Adipocyte (in vitro differentiated cells): ENCODE measurements around the gene OBP2B.
"Not testable (repeated sequence)": the region's sequence is repeated elsewhere in the genome, so short reads cannot be mapped to it uniquely, and the experiment has no call there.

Experiments
- DNase-seq: peaks from one replicate; pipeline ENCODE4 v3.0.0-alpha.2; 2015; ENCODE audit warnings: low read depth
- H3K27me3 ChIP-seq: replicated peaks from 2 replicates; pipeline ENCODE4 v1.7.0; 2013; ENCODE audit warnings: mild to moderate bottlenecking, low read length, moderate library complexity; ENCODE audit not compliant: control insufficient read depth, insufficient read depth
- H3K36me3 ChIP-seq: 2 replicates; pipeline ENCODE4 v1.7.0; 2013; ENCODE audit warnings: low read length, mild to moderate bottlenecking, moderate library complexity; ENCODE audit not compliant: control insufficient read depth, insufficient read depth, severe bottlenecking
- H3K4me1 ChIP-seq: 2 replicates; pipeline ENCODE4 v1.7.0; 2013; ENCODE audit warnings: mild to moderate bottlenecking, low read length, moderate library complexity; ENCODE audit not compliant: control insufficient read depth, insufficient read depth
- H3K4me3 ChIP-seq: 2 replicates; pipeline ENCODE4 v1.7.0; 2013; ENCODE audit warnings: mild to moderate bottlenecking, low read length, moderate library complexity
- H3K9ac ChIP-seq: 2 replicates; pipeline ENCODE4 v1.7.0; 2013; ENCODE audit warnings: mild to moderate bottlenecking, low read length, moderate library complexity
- H3K9me3 ChIP-seq: 2 replicates; pipeline ENCODE4 v1.7.0; 2013; ENCODE audit warnings: mild to moderate bottlenecking, low read length, moderate library complexity; ENCODE audit not compliant: control insufficient read depth

Gene OBP2B

DNA sequence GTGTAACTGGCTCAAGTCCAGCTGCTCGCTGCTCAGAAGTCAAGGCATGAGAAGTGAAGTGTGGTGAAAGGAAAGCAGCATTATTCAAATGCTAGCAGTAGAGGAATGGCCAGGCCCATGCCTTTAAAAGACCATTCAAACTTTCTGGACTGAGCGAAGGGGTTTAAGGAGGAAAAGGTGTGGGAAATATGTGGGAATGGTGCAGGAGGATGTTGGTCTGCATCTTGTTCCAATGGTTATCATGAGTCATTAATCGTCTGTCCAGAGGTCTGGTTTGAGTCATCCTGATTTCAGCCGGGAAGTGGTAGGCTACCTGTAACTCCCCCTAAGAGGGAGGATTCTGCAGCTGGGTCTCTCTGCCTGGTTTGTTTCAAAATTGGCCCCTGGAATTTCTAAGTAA, 5.2 kb upstream of the OBP2B start:
- H3K4me3 ChIP-seq, H3K4me1 ChIP-seq, H3K9ac ChIP-seq, H3K36me3 ChIP-seq, DNase-seq: not testable (repeated sequence)
- peaks cover 32% of the 10 kb centered on the region for H3K27me3 ChIP-seq
- H3K9me3 ChIP-seq, result peaks cover 40% of the 10 kb centered on the region

- no peak overlapping the region for H3K4me3 ChIP-seq
- H3K9ac ChIP-seq, result no peak overlapping the region
- H3K9me3 ChIP-seq, result peaks cover 39% of the 10 kb centered on the region
- H3K36me3 ChIP-seq, result no peaks in the 10 kb centered on the region
- DNase-seq, result no peak
- H3K27me3 ChIP-seq, result peaks cover 27% of the 10 kb centered on the region
- H3K4me1 ChIP-seq, result no peaks in the 10 kb centered on the region
Observed at GRCh38 chr9:133210609-133211008, 1.6 kb upstream of the OBP2B start.

DNA sequence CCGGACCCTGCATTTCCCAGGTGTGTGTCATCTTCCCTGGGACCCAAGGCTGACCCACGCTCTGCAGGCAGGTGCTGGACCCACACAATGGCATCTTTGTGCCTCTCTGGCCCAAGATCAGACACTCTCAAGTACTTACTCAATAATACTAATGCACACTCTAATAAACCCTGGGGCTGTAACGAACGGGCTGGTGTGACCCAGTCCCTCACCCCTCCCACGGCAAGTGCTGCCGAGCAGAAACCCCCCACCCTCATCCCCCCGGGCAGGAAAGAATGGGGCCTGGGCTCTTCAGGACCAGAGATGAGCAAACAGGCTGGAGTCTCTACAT, 1.1 kb upstream of the OBP2B start:
- no peaks in the 10 kb centered on the region for H3K36me3 ChIP-seq
- peaks cover 34% of the 10 kb centered on the region for H3K9me3 ChIP-seq
- DNase-seq, result no peak
- H3K4me1 ChIP-seq, result no peaks in the 10 kb centered on the region
- H3K27me3 ChIP-seq, result peaks cover 27% of the 10 kb centered on the region
- H3K9ac ChIP-seq, result no peak overlapping the region
- no peak overlapping the region for H3K4me3 ChIP-seq

- peaks cover 27% of the 10 kb centered on the region for H3K27me3 ChIP-seq
Observed at GRCh38 chr9:133209327-133210201, 514 bp upstream of the OBP2B start.

DNA sequence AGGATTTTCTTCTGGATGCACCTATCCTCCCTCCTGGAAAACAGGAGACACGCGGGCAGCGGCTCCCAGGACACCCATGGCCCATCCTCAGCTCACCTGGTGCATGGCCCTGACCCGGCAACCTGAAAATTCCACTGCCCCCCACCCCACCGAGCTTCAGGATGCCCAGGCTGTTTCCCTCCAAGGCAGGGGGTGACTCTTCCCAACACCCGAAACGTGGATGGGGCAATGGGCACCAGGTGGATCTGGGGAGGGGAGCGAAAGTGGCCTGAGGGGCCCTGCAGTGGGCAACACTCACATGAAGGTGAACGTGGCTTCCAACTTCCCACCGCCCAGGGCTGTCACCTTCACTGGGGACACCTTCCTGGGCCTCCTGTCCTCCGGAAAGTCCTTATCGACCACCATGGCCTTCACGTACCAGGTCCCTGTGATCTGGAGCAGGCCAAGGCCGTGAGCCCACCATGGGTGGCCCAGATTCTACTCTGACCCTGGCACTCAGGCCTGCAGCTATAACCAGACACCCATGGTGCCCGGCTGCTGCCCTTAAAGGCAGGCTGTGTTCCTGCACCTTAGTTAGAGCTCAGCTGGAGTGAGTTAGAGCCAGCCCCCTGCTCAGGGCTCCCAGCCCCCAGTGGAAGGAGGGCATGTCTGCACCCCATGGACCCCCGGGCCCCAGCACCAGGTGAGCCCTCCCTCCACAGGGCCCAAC, 725 bp downstream of the OBP2B start:
- not testable (repeated sequence) for H3K9ac ChIP-seq, H3K4me3 ChIP-seq, DNase-seq, H3K4me1 ChIP-seq, H3K36me3 ChIP-seq
- Histone ChIP-seq H3K27me3 (peaks cover 31% of the 10 kb centered on the region), H3K9me3 (peaks cover 22% of the 10 kb centered on the region)

More at GRCh38 chr9:133209327-133210201, 514 bp upstream of the OBP2B start:
- DNase-seq, H3K36me3 ChIP-seq, H3K4me1 ChIP-seq, H3K9ac ChIP-seq, H3K4me3 ChIP-seq: not testable (repeated sequence)
- peaks cover 28% of the 10 kb centered on the region for H3K9me3 ChIP-seq

- Histone ChIP-seq H3K9ac (no peak overlapping the region), H3K36me3 (no peaks in the 10 kb centered on the region), H3K4me3 (no peak overlapping the region), H3K4me1 (no peaks in the 10 kb centered on the region), H3K27me3 (peaks cover 35% of the 10 kb centered on the region), H3K9me3 (peaks cover 22% of the 10 kb centered on the region)
- no peak for DNase-seq
Observed at GRCh38 chr9:133207540-133208170, 1.4 kb downstream of the OBP2B start.

DNA sequence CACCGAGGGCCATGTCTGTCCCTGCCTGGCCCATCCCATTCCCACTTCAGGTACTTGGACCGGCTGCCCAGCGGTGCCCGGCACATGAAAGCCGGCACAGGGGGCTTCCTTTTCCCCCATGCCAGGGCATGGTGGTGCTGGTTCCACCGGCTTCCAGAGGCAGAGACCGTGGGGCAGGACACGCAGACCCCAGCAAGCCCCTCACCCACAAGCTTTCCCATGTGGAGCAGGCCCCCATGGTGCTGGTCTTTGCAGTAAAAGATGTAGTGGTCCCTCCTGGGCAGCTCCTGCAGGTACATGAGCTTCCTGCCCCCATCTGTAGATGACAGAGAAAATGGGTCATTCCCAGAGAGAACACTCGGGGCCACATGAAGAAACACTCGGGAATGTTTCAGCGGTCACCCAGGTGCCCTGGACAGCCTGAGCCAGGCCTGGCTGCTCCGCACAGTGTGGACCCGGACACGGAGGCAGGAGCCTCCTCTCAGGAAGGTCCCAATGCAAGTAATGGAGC, 2.0 kb downstream of the OBP2B start:
- H3K9me3 ChIP-seq, result peaks cover 18% of the 10 kb centered on the region
- no peaks in the 10 kb centered on the region for H3K36me3 ChIP-seq
- H3K27me3 ChIP-seq, result peaks cover 38% of the 10 kb centered on the region
- DNase-seq, result no peak
- no peaks in the 10 kb centered on the region for H3K4me1 ChIP-seq
- no peak overlapping the region for H3K9ac ChIP-seq
- no peak overlapping the region for H3K4me3 ChIP-seq

DNA sequence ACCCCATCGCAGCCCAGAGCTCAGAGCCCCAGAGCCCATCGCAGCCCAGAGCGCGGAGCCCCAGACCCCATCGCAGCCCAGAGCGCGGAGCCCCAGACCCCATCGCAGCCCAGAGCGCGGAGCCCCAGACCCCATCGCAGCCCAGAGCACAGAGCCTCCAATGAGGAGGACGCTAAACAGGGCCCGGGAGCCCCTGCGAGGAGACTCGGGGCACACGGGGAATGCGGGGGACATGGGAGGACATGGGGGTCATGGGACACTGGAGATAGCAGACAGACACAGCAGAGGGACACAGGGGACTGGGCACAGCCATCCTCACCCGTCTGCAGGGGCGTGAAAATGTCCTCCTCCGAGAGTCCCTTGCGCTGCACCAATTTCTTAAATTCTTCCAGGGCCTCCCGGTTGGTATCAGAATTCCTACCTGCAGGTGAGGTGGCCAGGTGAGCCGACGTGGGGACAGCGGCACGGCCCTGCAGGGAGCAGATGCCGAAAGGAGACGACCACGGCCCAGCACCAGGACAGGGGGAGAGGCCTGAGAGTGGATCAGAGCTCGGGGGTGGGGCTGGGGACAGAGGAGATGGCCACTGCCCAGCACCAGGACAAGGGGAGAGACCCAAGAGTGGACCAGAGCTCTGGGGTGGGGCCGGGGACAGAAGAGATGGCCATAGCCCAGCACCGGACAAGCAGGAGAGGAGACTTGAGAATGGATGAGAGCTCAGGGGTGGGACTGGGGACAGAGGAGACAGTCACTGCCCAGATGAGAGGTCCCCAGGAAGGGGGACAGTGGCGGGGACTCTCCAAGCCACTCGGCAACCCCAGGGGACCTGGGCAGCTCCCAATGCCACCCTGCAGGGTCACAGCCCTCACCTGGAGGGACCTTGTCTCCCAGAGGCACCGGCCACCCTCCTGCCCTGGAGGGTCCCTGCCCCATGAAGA, 2.8 kb downstream of the OBP2B start:
- no peaks in the 10 kb centered on the region for H3K4me1 ChIP-seq
- peaks cover 42% of the 10 kb centered on the region for H3K27me3 ChIP-seq
- H3K4me3 ChIP-seq, result no peak overlapping the region
- H3K9ac ChIP-seq, result no peak overlapping the region
- H3K9me3 ChIP-seq, result peaks cover 10% of the 10 kb centered on the region
- H3K36me3 ChIP-seq, result no peaks in the 10 kb centered on the region
- no peak for DNase-seq

- DNase-seq, H3K4me1 ChIP-seq, H3K36me3 ChIP-seq, H3K9me3 ChIP-seq, H3K9ac ChIP-seq, H3K4me3 ChIP-seq: not testable (repeated sequence)
- peaks cover 42% of the 10 kb centered on the region for H3K27me3 ChIP-seq
Observed at GRCh38 chr9:133205481-133205887, 3.6 kb downstream of the OBP2B start.

GRCh38 chr9:133204993-133205336, 4.1 kb downstream of the OBP2B start:
- DNase-seq, result no peak
- H3K27me3 ChIP-seq, result peaks cover 37% of the 10 kb centered on the region
- H3K4me3 ChIP-seq, result no peak overlapping the region
- no peaks in the 10 kb centered on the region for H3K4me1 ChIP-seq
- no peak overlapping the region for H3K9ac ChIP-seq
- H3K36me3 ChIP-seq, result no peaks in the 10 kb centered on the region
- H3K9me3 ChIP-seq, result no peaks in the 10 kb centered on the region
